HCT116 (cell line): ENCODE data around the gene HLA-DRA. TPM values are rescaled to one million over a fixed set of nuclear protein-coding genes. Genes with fewer than 3 reads are reported as not detected.

ENCODE experiments used
- ATAC-seq: fragments of 200-7000 bp; cut with Tn5 transposase; 2 replicates; pipeline ENCODE4 v1.9.1; 2020; ENCODE audit warnings: mild to moderate bottlenecking, moderate library complexity
- BruUV-seq: library from RNA; stranded (reverse); fragments of 400-500 nt; replicated peaks from 2 replicates; lab custom pipeline; 2021; lab: Mats Ljungman, UMichigan
- CTCF ChIA-PET: fragments of 300-600 bp; sonication (Branson Sonifier 250); formaldehyde crosslinking; loops from one replicate; lab custom pipeline; 2021; ENCODE audit warnings: antibody characterized with exemption; lab: Charles Lee
- POLR2A ChIA-PET: fragments of 300-600, 350-600 bp; sonication (Branson Sonifier 250); formaldehyde crosslinking; loops from one replicate; lab custom pipeline; 2021; ENCODE audit warnings: antibody characterized with exemption; lab: Charles Lee
- RAD21 ChIA-PET, 2 experiments: fragments of 300-600 bp; sonication (Branson Sonifier 250); formaldehyde crosslinking; loops; one replicate each; lab custom pipeline; 2023; ENCODE audit warnings: low total read pairs in 2 of 2; ENCODE audit not compliant: uncharacterized antibody in 2 of 2, unreplicated experiment in 2 of 2, low non-redundant PET in 1 of 2; lab: Charles Lee
- DNase-seq: peaks from one replicate; pipeline ENCODE4 v3.0.0-alpha.2; 2010; ENCODE audit warnings: low read depth, low spot score
- H2AFZ ChIP-seq: fragments of 200-600 bp; shearing (Covaris generic), sonication (generic); 2 replicates; pipeline ENCODE4 v1.6.1; 2017; ENCODE audit warnings: low read depth, mixed run types, mixed read lengths, antibody characterized with exemption, low read length; ENCODE audit not compliant: poor library complexity, severe bottlenecking
- H3K27ac ChIP-seq: 2 replicates; pipeline ENCODE4 v1.5.1; 2012; ENCODE audit warnings: low read depth, low read length
- H3K27me3 ChIP-seq: fragments of 200-600 bp; sonication (generic); 2 replicates; pipeline ENCODE4 v1.6.1; 2016; ENCODE audit warnings: mixed run types, low read length, mixed read lengths; ENCODE audit not compliant: insufficient read depth
- H3K36me3 ChIP-seq, 2 experiments: fragments of 200-500 bp in 1 of 2; fragments of 200-600 bp in 1 of 2; sonication (Bioruptor generic) in 1 of 2; sonication (generic) in 1 of 2; 2 replicates each; pipeline versions ENCODE4 v1.5.1 to v1.6.1; 2014 to 2016; ENCODE audit warnings: low read length in 2 of 2, inconsistent platforms in 1 of 2, mixed read lengths in 1 of 2, mixed run types in 1 of 2; ENCODE audit not compliant: insufficient read depth in 2 of 2, control insufficient read depth in 1 of 2
- H3K4me1 ChIP-seq, 2 experiments: fragments of 200-600 bp in 1 of 2; sonication (generic) in 1 of 2; 2 replicates each; pipeline versions ENCODE4 v1.5.1 to v1.6.1; 2012 to 2017; ENCODE audit warnings: low read length in 2 of 2, inconsistent platforms in 1 of 2, mild to moderate bottlenecking in 1 of 2, mixed read lengths in 1 of 2, mixed run types in 1 of 2, moderate library complexity in 1 of 2; ENCODE audit not compliant: insufficient read depth in 2 of 2, control insufficient read depth in 1 of 2
- H3K4me2 ChIP-seq: fragments of 200-600 bp; sonication (generic); 2 replicates; pipeline ENCODE4 v1.6.1; 2017; ENCODE audit warnings: mixed run types, low read length, mixed read lengths
- H3K4me3 ChIP-seq, 2 experiments: fragments of 200-600 bp in 1 of 2; sonication (generic) in 1 of 2; replicated peaks in 1 of 2; 2 replicates each; pipeline ENCODE4 v1.5.1; 2011 to 2016; ENCODE audit warnings: low read length in 2 of 2, control low read depth in 1 of 2, low read depth in 1 of 2, mild to moderate bottlenecking in 1 of 2, mixed read lengths in 1 of 2, mixed run types in 1 of 2
- H3K79me2 ChIP-seq: fragments of 200-600 bp; sonication (generic); 2 replicates; pipeline ENCODE4 v1.6.1; 2017; ENCODE audit warnings: mild to moderate bottlenecking, mixed run types, low read length, moderate library complexity, mixed read lengths; ENCODE audit not compliant: insufficient read depth
- H3K9ac ChIP-seq: fragments of 200-600 bp; sonication (generic); 2 replicates; pipeline ENCODE4 v1.6.1; 2016; ENCODE audit warnings: low read length, mixed read lengths
- H3K9me2 ChIP-seq: fragments of 200-600 bp; sonication (generic), shearing (Covaris generic); 2 replicates; pipeline ENCODE4 v1.6.1; 2017; ENCODE audit warnings: mixed run types, mild to moderate bottlenecking, moderate library complexity; ENCODE audit not compliant: insufficient read depth
- H3K9me3 ChIP-seq, 2 experiments: fragments of 200-500 bp in 1 of 2; fragments of 200-600 bp in 1 of 2; sonication (Bioruptor generic) in 1 of 2; sonication (generic) in 1 of 2; 2 replicates each; pipeline ENCODE4 v1.6.1; 2014 to 2017; ENCODE audit warnings: low read length in 2 of 2, mixed read lengths in 2 of 2, inconsistent platforms in 1 of 2, low read depth in 1 of 2, mild to moderate bottlenecking in 1 of 2, mixed run types in 1 of 2, moderate library complexity in 1 of 2; ENCODE audit not compliant: control insufficient read depth in 1 of 2, insufficient read depth in 1 of 2
- H4K20me1 ChIP-seq: fragments of 200-600 bp; sonication (generic), shearing (Covaris generic); 2 replicates; pipeline ENCODE4 v1.6.1; 2017; ENCODE audit warnings: mixed run types, mild to moderate bottlenecking, moderate library complexity; ENCODE audit not compliant: insufficient read depth
- ATF3 ChIP-seq: IDR thresholded peaks from 2 replicates; pipeline ENCODE4 v1.6.1; 2012
- CEBPB ChIP-seq: IDR thresholded peaks from 2 replicates; pipeline ENCODE4 v1.6.1; 2012; ENCODE audit warnings: low read depth
- EZH2 ChIP-seq: fragments of 200-600 bp; sonication (generic); IDR thresholded peaks from 2 replicates; pipeline ENCODE4 v1.6.1; 2017; ENCODE audit warnings: antibody characterized with exemption, mixed run types
- EZH2phosphoT487 ChIP-seq: fragments of 200-600 bp; IDR thresholded peaks from 2 replicates; pipeline ENCODE4 v1.6.1; 2018; ENCODE audit warnings: antibody characterized with exemption, borderline replicate concordance
- FOSL1 ChIP-seq: IDR thresholded peaks from 2 replicates; pipeline ENCODE4 v1.6.1; 2012; ENCODE audit warnings: low read depth
- JUND ChIP-seq: IDR thresholded peaks from 2 replicates; pipeline ENCODE4 v1.6.1; 2012
- MAX ChIP-seq: IDR thresholded peaks from 2 replicates; pipeline ENCODE4 v1.6.1; 2012
- POLR2A ChIP-seq: IDR thresholded peaks from 2 replicates; pipeline ENCODE4 v1.7.0; 2011; ENCODE audit warnings: borderline replicate concordance; ENCODE audit not compliant: insufficient read depth, insufficient read length; ENCODE audit errors: extremely low read depth
- RAD21 ChIP-seq: IDR thresholded peaks from 2 replicates; pipeline ENCODE4 v1.6.1; 2012; ENCODE audit warnings: low read depth, mild to moderate bottlenecking
- ZFX ChIP-seq: fragments of 450-650 bp; IDR thresholded peaks from 2 replicates; pipeline ENCODE4 v1.6.1; 2017
- ZNF274 ChIP-seq: fragments of 200-500 bp; sonication (Bioruptor generic); IDR thresholded peaks from 2 replicates; pipeline ENCODE4 v1.6.1; 2014; ENCODE audit warnings: mild to moderate bottlenecking, low read depth, low read length, inconsistent platforms
- intact Hi-C: fragments of 100-400 bp; cut with micrococcal nuclease; formaldehyde crosslinking; loops from 2 replicates; pipeline ENCODE4 v1.10.0; 2022
- total RNA-seq: library from RNA; stranded (reverse); gene quantifications from one replicate; pipeline ENCODE4 v1.2.1, GENCODE V29; 2021; ENCODE audit not compliant: unreplicated experiment

The HLA-DRA gene
- total RNA-seq, 1 experiment from 2014 or later = 4.7 TPM

GRCh38 chr6:32484614-32484998, 44.9 kb downstream of the HLA-DRA start (continued):
- TF ChIP-seq FOSL1 (no peak), CEBPB (no peak), RAD21 (no peak), JUND (no peak), EZH2 (no peak), EZH2phosphoT487 (no peak), ZNF274 (no peak), MAX (no peak)

- no peak for DNase-seq
- Histone ChIP-seq H4K20me1 (no peaks in the 10 kb centered on the region), H3K36me3 (no peaks in the 10 kb centered on the region), H3K9me3 (no peaks in the 10 kb centered on the region), H2AFZ (no peak overlapping the region), H3K4me3 (no peak overlapping the region), H3K4me2 (no peak overlapping the region), H3K27me3 (no peaks in the 10 kb centered on the region), H3K9me2 (no peaks in the 10 kb centered on the region), H3K27ac (no peak overlapping the region)
- ATAC-seq = no peak
- no TSS peak for BruUV-seq
- ChIA-PET RAD21 (no interaction called here), POLR2A (no interaction called here), CTCF (no interaction called here)
- intact Hi-C loops = no loop called here
- no peak for TF ChIP-seq FOSL1
- TF ChIP-seq ZFX = no peak
- TF ChIP-seq ATF3 = no peak
- TF ChIP-seq EZH2 = no peak
- no peak for TF ChIP-seq ZNF274
- TF ChIP-seq POLR2A = no peak
- TF ChIP-seq, all 23 proteins: peak for 0
- no peaks in the 10 kb centered on the region for H3K79me2 ChIP-seq
- no peaks in the 10 kb centered on the region for H3K4me1 ChIP-seq
- H3K9ac ChIP-seq = no peak overlapping the region
These were observed 48.4 kb downstream of the HLA-DRA start for GRCh38 chr6:32488083-32488482.
